ENCODE data around the gene LPGAT1. TPM values are rescaled to one million over a fixed set of nuclear protein-coding genes. Genes with fewer than 3 reads are reported as not detected.

Gene LPGAT1
- total RNA-seq, 1 donor from 2014 or later: 5.7 TPM

GRCh38 chr1:211816586-211816985 is 14.0 kb downstream of the LPGAT1 start:
- no peak overlapping the region for H3K9ac ChIP-seq
- H3K9me3 Mint-ChIP-seq: peaks cover 9% of the 10 kb centered on the region
- H3F3A ChIP-seq (ENCODE audit: low read depth): no peaks in the 10 kb centered on the region
- H3K4me3 Mint-ChIP-seq: no peak overlapping the region
- H3K4me1 ChIP-seq: no peaks in the 10 kb centered on the region
- no peak overlapping the region for H2AFZ ChIP-seq (replicated peaks)
- H3K27me3 ChIP-seq: no peaks in the 10 kb centered on the region
- H3K27ac ChIP-seq: no peak overlapping the region
- no peaks in the 10 kb centered on the region for H3K36me3 ChIP-seq
- H3K4me2 ChIP-seq: no peak overlapping the region
- TF ChIP-seq EZH2 (IDR thresholded peaks at IDR 0.05): no peak
- no peak for TF ChIP-seq EZH2phosphoT487 (IDR thresholded peaks at IDR 0.05)
- TF ChIP-seq CTCF (IDR thresholded peaks at IDR 0.05): no peak
- H3K27me3 Mint-ChIP-seq (ENCODE audit: insufficient read depth, low read depth): peaks cover 2% of the 10 kb centered on the region
- H3K9me3 ChIP-seq (ENCODE audit: low read depth): no peaks in the 10 kb centered on the region
- no peak overlapping the region for H3K4me3 ChIP-seq
- H3K4me1 Mint-ChIP-seq: no peaks in the 10 kb centered on the region
- DNase-seq (ENCODE audit: low spot score): no peak
- no peaks in the 10 kb centered on the region for H4K20me1 ChIP-seq (ENCODE audit: low read depth)
- H3K79me2 ChIP-seq (ENCODE audit: low read depth): no peaks in the 10 kb centered on the region
- H3K36me3 Mint-ChIP-seq: peaks cover 20% of the 10 kb centered on the region
- no peak overlapping the region for H3K27ac Mint-ChIP-seq

GRCh38 chr1:211814313-211814712 is 16.2 kb downstream of the LPGAT1 start:
- no peak overlapping the region for H3K9ac ChIP-seq
- H3F3A ChIP-seq (ENCODE audit: low read depth): no peaks in the 10 kb centered on the region
- Mint-ChIP-seq H3K27ac (no peak overlapping the region), H3K9me3 (peaks cover 3% of the 10 kb centered on the region), H3K4me1 (no peaks in the 10 kb centered on the region), H3K27me3 (ENCODE audit: insufficient read depth, low read depth) (no peaks in the 10 kb centered on the region), H3K36me3 (peaks cover 13% of the 10 kb centered on the region), H3K4me3 (no peak overlapping the region)
- DNase-seq (ENCODE audit: low spot score): no peak
- no peaks in the 10 kb centered on the region for H3K36me3 ChIP-seq
- H2AFZ ChIP-seq (replicated peaks): no peak overlapping the region
- H3K4me3 ChIP-seq: no peak overlapping the region
- TF ChIP-seq EZH2phosphoT487 (IDR thresholded peaks at IDR 0.05) (no peak), CTCF (IDR thresholded peaks at IDR 0.05) (no peak), EZH2 (IDR thresholded peaks at IDR 0.05) (no peak)
- H3K27me3 ChIP-seq: no peaks in the 10 kb centered on the region
- no peaks in the 10 kb centered on the region for H3K4me1 ChIP-seq
- no peaks in the 10 kb centered on the region for H4K20me1 ChIP-seq (ENCODE audit: low read depth)
- no peaks in the 10 kb centered on the region for H3K9me3 ChIP-seq (ENCODE audit: low read depth)
- no peak overlapping the region for H3K27ac ChIP-seq
- no peaks in the 10 kb centered on the region for H3K79me2 ChIP-seq (ENCODE audit: low read depth)
- no peak overlapping the region for H3K4me2 ChIP-seq

GRCh38 chr1:211813590-211813989 is 17.0 kb downstream of the LPGAT1 start:
- Mint-ChIP-seq H3K36me3 (peaks cover 15% of the 10 kb centered on the region), H3K9me3 (peaks cover 6% of the 10 kb centered on the region), H3K4me1 (no peaks in the 10 kb centered on the region), H3K4me3 (no peak overlapping the region), H3K27ac (no peak overlapping the region), H3K27me3 (ENCODE audit: insufficient read depth, low read depth) (no peaks in the 10 kb centered on the region)
- H3K79me2 ChIP-seq (ENCODE audit: low read depth): no peaks in the 10 kb centered on the region
- H3K9ac ChIP-seq: no peak overlapping the region
- H3F3A ChIP-seq (ENCODE audit: low read depth): no peaks in the 10 kb centered on the region
- H3K4me1 ChIP-seq: no peaks in the 10 kb centered on the region
- H3K4me2 ChIP-seq: no peak overlapping the region
- no peaks in the 10 kb centered on the region for H4K20me1 ChIP-seq (ENCODE audit: low read depth)
- H3K4me3 ChIP-seq: no peak overlapping the region
- H3K9me3 ChIP-seq (ENCODE audit: low read depth): no peaks in the 10 kb centered on the region
- no peaks in the 10 kb centered on the region for H3K36me3 ChIP-seq
- no peak for TF ChIP-seq EZH2phosphoT487 (IDR thresholded peaks at IDR 0.05)
- TF ChIP-seq EZH2 (IDR thresholded peaks at IDR 0.05): no peak
- TF ChIP-seq CTCF (IDR thresholded peaks at IDR 0.05): no peak
- no peak for DNase-seq (ENCODE audit: low spot score)
- H3K27me3 ChIP-seq: no peaks in the 10 kb centered on the region
- no peak overlapping the region for H2AFZ ChIP-seq (replicated peaks)
- no peak overlapping the region for H3K27ac ChIP-seq
